NCI-H1105 treated with DMSO at 0.1 percent for 48 hours (cell line): ENCODE measurements around the gene NATD1.

Experiments
- DNase-seq: peaks from one replicate; lab custom pipeline; 2025; lab: John Stamatoyannopoulos, UW

The NATD1 gene

DNA sequence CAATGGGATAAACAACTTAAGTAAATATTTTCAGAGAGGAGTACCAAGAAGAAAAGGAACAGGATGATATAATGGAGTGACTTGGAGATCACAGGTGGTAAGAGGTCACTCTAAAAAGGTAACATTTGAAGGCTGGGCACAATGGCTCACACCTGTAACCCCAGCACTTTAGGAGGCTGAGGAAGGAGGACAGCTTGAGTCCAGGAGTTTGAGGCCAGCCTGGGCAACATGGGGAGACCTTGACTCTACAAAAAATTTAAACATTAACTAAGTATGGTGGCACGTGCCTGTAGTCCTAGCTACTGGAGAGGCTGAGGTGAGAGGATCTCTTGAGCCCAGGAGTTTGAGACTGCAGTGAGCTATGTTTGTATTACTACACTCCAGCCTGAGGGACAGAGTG, 35.9 kb downstream of the NATD1 start:
- DNase-seq: no peak

DNA sequence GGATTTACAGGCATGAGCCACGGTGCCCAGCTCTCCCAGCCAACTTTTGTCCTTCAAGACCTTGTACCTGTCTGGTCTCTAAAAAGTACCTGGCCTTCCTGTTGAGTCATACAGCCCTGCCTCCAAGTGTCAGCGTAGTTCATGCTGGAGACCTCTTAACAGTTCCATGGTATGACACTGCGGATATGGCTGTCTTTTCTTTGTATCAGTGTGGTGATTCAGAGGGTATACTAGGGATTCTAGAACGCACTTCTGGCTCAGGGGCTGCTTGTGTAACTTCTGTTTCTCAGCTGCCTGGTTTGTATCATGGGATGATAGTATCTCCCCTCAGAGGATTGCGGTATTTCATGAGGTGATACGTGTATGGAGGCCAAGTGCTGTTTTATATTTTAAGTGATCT, 37.3 kb downstream of the NATD1 start:
- no peak for DNase-seq

DNA sequence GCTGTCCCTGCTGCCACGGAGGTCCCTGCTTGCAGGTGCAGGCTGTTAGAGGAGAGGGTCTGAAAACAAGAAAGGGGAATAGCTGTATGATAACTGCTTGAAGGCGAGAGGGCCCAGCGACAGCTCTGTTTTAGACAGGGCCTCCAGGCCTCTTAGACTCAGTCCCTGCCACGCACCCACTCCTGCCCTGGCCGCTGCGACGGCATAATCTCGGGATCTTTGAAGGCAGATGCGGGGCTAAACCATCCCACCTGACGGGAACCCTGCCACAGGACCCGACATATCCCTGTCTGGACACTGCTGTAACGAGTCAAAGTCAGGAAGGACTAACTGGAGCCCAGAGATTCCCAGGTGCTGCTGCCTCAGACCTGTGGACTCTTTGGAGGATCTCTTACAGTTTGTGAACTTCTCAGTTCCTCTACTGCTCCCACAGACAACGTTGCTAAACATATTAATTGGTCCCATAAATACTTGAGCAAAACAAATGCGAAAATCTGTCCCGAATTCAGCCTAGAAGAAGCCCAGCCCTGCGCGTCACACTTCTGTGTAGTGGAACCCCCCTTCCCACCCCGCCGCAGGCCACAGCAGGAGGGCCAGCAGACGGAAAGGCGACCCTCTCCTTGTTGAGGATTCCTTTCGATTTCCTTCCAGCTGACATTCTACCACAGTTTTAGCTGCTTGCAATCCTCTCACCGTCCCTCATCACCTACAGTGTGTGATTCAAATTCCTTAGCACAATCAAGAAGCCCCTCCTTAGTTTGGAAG, 38.3 kb downstream of the NATD1 start:
- DNase-seq: no peak

DNA sequence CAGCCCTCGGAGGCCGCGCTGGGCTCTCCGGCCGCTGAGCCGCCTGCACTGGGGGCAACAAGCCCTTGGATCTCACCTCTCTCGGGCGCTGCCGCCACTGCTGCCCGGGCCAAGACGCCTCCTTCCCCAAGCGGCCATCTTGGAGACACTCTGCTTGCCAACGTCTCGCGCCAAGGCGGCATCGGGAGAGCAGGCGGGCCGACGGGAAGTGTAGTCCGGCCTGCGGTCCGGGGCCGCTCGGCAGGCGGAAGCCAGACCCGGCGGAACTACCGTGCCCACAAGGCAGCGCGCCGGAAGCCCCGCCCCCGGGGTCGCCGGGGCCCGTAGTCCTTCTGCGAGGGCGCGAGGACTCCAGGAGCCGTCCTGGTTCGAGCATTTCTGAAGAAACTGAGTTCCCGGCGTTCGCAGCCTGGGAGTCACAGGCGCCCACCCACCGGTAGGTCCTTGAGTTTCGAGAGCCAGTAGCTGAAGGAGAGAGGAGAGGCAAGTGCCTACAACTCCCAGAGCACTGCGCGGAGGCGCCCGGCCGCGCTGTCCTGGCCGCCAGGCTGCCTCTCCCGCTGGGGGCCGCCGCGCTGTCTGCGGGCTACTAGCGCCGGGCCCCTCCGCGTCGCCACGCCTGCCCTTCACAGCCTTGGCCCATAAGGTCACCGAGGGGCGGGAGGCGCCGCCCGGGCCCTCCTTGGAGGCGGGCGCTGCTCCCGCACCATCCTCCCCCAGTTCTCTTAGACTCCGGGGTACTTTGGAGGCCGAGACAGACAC, 39.0 kb downstream of the NATD1 start, which contains the start of gene TMEM11:
Gene TMEM11 (minus strand): TSS at position 147 of the 762 bp plus-strand sequence. CDS start 9 bp downstream, at position 138.
- peak; percentile 98 for DNase-seq

DNA sequence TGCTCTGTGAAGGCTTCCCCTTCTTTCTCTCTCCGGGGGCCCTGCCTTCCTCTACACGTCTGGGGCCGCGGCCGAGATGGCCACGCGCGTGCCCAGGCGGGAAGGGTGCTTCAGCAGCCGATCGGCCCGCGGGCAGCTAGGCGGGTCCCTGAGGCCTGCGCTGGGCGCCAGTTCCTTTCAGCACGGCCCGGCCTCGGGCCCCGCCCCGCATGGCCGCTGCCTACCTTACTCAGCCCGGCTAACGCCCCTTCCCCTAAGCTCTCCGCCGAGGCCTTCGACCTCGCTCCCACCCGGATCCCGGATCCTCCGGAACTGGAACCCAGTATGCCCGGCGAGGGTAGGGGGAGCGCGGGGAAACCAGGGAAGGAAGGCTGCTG, 39.6 kb downstream of the NATD1 start:
- peak; percentile 67 for DNase-seq

DNA sequence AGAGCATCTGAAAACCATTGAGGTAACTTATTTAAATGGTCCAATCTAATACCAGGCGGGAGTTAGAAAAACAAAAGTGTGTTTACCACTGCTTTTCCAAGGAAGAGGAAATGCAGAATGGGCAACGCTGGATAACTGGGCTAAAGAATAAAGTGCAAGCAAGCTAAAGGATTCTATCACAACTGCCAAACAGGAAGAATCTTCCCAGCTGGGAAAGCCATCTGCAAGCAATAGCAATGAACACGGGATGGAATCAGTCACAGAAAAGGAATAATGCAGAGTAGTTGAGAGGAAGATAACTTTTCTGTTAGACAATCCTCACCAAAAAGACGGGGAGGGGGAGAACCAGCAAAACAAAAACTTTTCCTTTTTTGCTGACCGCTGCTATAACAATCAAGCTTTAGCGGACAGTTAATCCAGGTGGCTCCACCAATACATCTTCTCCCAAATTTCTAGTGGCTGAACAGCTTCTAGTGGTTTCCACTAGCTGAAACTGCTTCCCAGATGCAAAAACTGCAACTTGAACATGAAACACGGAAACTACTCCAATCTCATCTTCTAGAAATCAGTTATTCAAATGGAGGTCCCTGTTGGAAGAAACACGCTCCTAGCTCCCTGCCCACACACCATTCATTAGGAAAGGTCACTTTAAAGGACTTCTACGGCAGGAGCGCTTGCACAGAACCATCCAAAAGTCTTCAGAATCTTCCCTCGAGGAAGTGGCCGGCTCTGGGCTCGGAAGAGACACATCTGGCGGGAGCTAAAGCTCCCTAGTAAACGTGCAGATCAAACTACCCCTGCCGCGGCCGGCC, 40.2 kb downstream of the NATD1 start:
- no peak for DNase-seq

DNA sequence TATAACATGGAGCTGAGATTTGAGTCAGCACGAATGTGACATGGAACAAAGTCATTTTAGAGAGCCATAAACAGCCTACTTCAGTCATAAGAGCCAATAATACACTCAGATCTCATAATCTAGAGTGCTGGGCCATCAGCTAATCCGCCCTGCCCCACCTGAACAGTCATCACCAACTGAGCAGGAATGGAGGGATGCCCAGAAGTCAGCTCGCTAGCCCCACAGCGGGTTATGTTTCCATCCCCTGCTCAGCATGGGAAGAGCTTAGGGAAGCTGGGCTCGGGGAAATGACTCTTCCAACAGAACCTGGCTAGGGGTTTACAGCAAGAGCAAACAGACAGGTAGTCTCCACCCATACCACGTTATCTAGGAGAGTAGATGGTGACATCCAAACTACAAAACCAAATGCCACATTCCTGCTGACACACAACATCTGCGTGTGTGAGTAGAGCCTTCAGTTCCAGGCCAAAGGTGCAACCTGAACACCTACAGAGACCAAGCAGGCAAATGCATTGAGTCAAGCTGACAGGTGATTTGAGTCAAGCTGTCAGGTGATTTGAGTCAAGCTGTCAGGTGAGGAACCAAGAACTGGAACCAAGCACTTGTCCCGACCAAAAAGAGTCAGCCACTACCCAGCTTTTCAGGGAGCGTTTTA, 41.3 kb downstream of the NATD1 start:
- DNase-seq: no peak

DNA sequence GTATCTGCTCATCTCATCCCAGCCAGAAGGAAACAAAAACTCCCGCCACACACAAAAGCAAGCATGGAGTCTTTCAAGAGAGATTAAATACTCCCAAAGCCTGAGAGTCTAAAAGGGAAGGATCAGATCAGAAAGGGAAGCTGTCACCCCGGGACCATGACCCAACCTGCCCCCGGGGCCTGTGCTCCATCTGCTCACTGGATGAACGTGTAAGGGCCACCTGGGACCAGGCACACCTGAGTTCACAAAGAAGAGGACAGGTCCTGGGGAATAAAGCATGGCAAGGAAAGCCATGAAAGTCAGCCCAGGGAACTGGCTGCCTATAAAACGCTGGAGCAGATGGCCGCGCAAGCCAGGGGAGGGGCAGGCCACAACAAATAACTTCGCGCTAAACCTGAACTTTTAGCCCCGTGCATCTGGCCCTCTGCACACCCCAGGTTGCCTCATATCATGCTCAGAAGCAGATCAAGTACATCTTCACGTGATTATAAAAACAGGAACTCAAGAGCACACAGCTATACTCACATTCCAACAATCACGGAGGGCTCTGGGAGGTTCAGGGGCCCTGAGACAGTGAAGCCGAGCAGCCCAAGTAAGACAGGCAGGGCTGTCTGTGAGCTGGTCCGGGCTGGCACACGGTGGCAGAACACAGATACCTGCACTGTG, 42.7 kb downstream of the NATD1 start:
- DNase-seq: no peak

DNA sequence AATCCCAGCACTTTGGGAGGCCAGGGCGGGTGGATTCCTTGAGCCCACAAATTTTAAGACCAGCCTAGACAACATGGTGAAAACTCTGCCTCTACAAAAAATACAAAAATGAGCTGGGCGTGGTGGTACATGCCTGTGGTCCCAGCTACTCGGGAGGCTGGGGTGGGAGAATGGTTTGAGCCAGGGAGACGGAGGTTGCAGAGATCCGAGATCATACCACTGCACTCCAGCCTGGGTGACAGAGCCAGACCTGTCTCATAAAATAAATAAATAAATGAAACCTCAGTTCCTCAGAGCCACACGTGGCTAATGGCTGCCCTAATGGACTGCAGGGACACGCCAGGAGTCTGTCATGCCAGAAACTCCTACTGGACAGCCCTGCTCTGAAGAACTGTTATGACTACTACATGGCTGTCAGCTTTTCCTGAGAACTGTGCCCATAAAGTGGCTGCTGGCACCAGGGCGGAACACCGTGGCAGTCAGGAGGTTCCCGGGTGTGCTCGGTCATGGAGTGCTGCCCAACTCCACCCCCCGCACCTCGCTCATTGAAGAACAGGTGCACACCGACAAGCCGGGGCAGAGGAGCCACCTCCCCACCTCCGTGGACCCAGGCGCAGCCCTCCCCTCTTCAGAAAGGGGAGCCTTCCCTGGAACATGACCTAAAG, 43.6 kb downstream of the NATD1 start:
- DNase-seq: peak; percentile 74

DNA sequence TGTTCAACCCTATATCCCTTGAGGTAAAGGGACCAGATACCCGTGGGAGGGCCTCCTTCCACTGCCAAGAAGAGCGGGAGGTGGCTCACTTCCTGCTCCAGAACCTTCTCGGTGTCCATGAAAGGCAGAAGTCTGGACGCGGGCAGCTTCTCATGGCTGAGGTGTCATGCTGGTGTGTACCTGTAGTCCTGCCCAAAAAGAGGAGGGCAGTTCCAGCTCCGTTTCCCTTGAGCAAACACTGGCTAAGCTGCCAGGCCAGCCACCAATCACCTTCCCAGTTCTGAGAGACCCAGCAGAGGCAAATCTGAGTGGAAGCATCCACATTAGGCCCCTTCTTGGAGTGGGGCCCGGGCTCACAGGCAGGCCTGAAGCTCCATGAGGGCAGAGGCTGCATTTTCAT, 44.9 kb downstream of the NATD1 start:
- DNase-seq: no peak

DNA sequence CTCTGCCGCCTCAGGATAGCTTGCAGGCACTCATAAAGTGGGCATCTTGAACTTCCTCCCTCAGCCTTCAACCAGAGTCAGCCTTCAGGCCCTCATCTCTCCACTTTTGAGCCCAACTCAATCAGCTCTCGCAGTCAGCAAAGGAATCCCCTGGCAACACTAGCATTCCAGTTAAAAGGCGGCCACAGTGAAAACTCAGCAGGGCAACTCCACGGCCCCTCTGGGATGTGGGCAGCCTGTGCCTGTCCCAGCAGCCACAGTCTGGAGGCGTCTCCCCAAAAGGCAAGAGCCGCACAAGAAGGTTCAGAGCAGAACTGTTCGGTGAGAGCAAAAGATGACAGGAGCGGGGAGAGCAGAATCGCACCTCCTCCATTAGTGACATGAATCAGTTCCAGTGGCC, 48.3 kb downstream of the NATD1 start:
- DNase-seq: no peak

DNA sequence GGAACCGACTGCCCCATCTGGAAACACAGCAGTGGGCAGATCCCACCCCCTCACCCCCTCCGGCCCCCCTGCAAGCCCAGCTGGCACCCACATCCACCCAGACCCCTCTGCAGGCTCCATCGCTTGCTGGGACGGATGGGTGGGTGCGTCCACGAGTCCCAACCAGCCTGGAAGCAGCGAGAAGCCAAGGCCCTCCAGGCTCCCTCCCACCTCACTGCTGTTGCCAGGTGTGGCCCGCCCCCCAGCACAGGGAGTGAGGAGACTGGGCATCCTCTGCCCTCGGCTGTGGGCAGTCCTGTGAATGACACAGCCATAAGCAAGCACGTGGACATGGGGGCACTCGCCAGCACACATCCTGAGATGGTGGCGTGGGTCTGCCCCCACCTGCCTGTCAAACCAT, 50.7 kb downstream of the NATD1 start:
- DNase-seq: no peak

DNA sequence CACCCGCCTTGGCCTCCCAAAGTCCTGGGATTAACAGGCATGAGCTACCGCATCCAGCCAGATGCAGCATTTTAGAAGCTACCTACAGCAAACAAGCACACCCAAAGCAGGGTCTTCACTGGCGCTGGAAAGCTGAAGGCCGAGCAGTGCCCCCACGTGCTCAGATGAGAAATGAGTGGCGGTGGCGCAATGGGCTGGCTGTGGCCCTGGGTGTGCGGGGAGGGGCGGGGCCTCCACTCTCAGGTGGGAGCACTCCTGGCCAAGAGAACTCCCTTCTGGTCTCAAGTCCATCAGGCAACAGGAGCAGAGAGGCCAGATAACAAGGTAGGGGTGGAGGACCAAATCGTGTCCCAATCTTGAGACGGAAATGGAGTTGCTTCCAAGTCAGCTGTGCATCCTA, 51.3 kb downstream of the NATD1 start:
- no peak for DNase-seq

DNA sequence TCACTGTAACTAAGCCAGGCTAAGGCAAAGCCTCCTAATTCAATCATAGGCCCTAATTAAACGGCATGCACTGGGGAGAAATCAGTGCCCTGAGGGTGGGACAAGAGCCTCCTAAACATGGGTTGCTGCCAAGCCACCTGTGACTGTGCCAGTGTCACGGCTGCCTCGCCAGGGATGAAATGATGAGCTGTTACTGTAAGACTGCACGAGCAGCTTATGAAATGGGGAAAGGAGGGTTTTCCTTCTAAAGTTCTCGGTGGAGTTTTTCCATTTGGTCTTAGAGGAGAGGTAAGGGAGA, 52.0 kb downstream of the NATD1 start:
- peak; percentile 7 for DNase-seq

DNA sequence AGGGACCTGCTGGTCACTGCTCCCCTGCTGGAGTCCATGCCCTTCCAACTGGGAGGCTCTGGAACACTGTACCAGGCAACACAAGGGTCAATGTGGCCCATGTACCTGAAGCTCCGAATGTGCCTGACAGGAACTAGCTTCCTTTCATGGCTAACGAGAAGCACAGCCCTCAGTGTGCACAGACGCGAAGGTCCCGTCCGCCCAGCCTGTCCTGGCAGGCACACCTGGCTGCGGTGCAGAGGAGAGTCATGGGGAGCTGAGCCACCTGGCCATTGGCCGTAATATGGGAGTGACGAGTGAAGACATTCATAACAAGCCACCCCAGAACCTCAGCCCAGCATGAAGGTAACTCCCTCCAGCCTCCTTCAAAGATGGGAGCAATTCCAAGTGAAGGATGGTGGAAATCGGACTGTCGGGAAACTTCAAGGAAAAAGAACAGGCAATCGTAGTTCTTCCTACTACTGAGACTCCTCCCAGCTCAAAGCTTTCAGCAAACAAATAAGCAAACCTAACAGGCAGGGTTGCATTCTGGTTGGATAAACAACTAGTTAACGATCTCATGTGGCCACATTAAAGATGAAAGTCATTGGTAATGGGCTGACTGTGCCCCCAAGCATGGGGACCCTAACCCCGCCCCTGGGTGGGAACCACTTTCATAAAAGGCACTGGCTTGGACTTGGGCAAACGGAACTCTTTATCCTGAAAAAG, 52.5 kb downstream of the NATD1 start:
- no peak for DNase-seq

DNA sequence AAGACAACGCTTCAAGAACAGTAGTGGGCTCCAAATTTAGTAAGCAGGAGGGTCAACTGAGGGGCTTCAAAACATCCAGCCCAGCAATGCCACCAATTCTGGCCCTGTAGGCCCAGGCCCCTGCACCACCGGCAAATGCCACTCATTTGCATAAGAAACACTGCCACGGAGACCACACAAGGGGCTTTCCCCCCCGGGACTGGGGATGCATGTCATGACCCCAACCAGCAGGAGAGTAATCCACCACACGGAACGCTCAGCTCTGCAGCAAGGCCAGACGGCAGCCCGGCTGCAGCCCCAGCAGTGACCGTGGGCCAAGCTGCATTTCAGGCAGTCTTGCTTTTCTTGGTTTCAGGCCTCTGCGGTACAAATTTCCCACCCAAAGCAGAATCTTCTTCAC, 53.4 kb downstream of the NATD1 start:
- DNase-seq: no peak

DNA sequence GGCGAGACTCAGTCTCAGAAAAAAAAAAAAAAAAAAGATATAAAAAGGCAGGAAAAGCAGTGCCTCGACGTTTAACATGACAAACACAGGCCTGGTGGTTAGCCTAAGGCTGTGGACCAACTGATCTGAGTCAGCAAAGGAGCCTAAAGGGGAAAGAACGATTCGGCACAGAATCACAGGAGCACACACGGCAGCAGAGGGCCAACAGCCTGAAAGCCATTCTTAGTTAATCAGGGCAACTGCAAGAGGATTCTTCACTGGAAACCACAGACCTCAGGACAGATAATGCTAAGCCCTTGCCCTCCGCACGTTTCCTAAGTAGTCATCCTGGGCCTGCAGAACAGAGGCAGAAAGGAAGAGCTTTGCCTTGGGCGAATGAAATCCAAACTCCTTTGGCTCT, 53.9 kb downstream of the NATD1 start:
- no peak for DNase-seq

DNA sequence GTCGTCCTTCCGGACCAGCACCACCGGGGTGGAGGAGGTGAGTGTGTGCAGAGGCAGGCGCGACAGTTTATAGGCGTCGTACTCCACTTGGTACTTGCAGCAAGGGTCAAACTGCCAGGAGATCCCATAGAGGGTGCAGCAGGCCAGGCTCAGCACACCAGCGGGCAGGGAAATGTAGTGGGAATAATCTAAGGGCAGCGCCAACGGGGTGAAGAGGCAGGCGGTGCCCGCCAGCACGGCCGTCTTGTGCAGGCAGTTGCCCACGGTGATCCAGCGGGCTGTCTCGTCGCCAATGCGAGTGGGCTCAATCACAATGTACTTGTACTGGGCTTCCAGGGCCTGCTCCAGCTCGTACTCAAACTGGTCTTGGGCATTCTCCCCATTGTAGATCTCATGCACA, 54.8 kb downstream of the NATD1 start:
- no peak for DNase-seq

DNA sequence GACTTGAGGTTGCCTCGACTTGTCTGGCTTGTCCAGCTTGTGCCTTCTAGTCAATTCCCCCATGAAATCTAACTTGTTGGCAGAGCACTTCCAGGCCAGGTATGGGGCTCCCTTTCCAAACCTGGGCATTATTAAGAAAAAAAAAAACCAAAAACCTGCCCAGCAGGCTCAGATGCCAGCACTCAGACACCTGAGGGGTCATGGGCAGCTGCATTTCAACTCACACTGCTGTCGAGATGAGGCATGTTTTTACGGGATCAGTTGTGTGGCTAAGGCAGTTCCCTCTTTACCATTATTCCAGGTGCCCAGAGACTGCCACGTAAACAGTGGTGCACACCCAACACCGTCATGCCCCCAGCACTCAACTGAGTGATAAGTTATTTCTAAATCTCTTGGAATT, 57.1 kb downstream of the NATD1 start:
- no peak for DNase-seq

DNA sequence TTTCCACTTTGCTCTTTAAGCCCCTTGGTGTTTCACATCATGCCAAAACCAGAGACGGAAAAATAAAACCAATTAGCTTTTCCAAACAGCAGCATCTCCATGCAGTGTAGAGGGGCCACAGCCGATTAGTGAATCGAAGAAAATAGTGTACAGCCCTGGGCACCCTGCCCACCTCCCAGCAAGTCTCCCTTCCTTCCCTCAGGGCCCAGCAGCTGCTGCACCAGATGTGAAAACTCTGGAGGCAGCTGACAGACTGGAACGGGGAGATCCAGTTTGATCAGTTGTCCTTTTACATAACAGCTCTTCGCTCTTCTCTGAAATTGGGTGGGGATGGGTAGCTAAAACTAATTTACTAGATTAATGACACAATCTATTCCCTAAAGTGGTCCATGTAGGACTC, 58.5 kb downstream of the NATD1 start:
- peak; percentile 78 for DNase-seq

DNA sequence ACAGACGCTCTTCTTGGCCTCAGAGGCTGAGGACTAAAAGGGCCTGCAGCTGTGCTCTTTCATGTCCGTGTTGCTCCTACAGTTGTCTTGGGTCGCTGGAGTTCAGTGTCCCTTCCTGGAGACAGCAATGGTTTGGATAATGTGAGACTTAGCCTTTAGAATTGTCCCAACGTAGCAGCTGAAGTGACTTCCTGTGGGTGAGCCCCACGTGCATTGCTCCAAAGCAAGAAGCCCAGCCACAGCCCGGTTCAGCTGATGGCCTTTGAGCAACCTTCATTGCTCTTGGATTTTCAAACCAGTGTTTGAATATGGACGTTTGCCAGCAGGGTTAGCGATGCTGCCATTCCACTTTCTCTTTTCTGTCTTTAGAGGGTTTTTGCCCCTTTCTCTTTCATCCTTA, 59.0 kb downstream of the NATD1 start:
- DNase-seq: peak; percentile 64
